HEK293 (cell line): ENCODE results near the gene CASP10.

Source experiments
- CTCF ChIA-PET: fragments of 350-600 bp; formaldehyde crosslinking; extraction: SDS; loops from one replicate; lab custom pipeline; 2021; ENCODE audit warnings: antibody characterized with exemption; lab: Yijun Ruan, JAX
- POLR2A ChIA-PET: fragments of 300-600 bp; formaldehyde crosslinking; extraction: SDS; loops from one replicate; lab custom pipeline; 2020; ENCODE audit warnings: antibody characterized with exemption, inconsistent platforms; lab: Yijun Ruan, JAX
- H3K27ac ChIP-seq: fragments of 200-500 bp; sonication (Bioruptor generic); 2 replicates; pipeline ENCODE4 v1.5.1; 2014; ENCODE audit warnings: low read depth, low read length, control low read depth, inconsistent platforms; ENCODE audit errors: extremely low read depth
- H3K36me3 ChIP-seq, 2 experiments: fragments of 200-500 bp in 1 of 2; sonication (Bioruptor generic) in 1 of 2; 1 replicate in 1 of 2; 2 replicates in 1 of 2; pipeline ENCODE4 v1.5.1; 2014 to 2017; ENCODE audit warnings: inconsistent platforms in 2 of 2, low read length in 2 of 2; ENCODE audit not compliant: control insufficient read depth in 2 of 2, insufficient read depth in 1 of 2
- H3K4me1 ChIP-seq: fragments of 200-500 bp; sonication (Bioruptor generic); 2 replicates; pipeline ENCODE4 v1.5.1; 2014; ENCODE audit warnings: mild to moderate bottlenecking, low read length, inconsistent platforms; ENCODE audit not compliant: control insufficient read depth, insufficient read depth
- H3K4me3 ChIP-seq: 2 replicates; pipeline ENCODE4 v1.5.1; 2011; ENCODE audit warnings: low read depth, mild to moderate bottlenecking, control low read depth, low read length, moderate library complexity
- H3K9me3 ChIP-seq: fragments of 200-500 bp; sonication (Bioruptor generic); 2 replicates; pipeline ENCODE4 v1.5.1; 2014; ENCODE audit warnings: low read depth, low read length, inconsistent platforms; ENCODE audit not compliant: control insufficient read depth, insufficient read depth
- GFI1B ChIP-seq: fragments of 450-650 bp; formaldehyde crosslinking; IDR thresholded peaks from 2 replicates; pipeline ENCODE4 v1.5.1; 2016; ENCODE audit warnings: missing biosample characterization, missing genetic modification characterization
- PRDM10 ChIP-seq: fragments of 450-650 bp; formaldehyde crosslinking; IDR thresholded peaks from 2 replicates; pipeline ENCODE4 v1.5.1; 2016; ENCODE audit warnings: missing biosample characterization, missing genetic modification characterization
- PRDM6 ChIP-seq: fragments of 450-650 bp; formaldehyde crosslinking; IDR thresholded peaks from 2 replicates; pipeline ENCODE4 v1.5.1; 2017; ENCODE audit warnings: missing biosample characterization, missing genetic modification characterization
- RBAK ChIP-seq: fragments of 450-650 bp; formaldehyde crosslinking; IDR thresholded peaks from 2 replicates; pipeline ENCODE4 v1.5.1; 2016; ENCODE audit warnings: missing biosample characterization, missing genetic modification characterization
- SETDB1 ChIP-seq: IDR thresholded peaks from one replicate; pipeline ENCODE4 v1.6.1; 2017; ENCODE audit warnings: mild to moderate bottlenecking, low read length, moderate library complexity, mixed read lengths; ENCODE audit not compliant: insufficient read length
- ZBTB26 ChIP-seq: fragments of 450-650 bp; formaldehyde crosslinking; optimal IDR thresholded peaks from 2 replicates; pipeline ENCODE3; 2016; ENCODE audit warnings: missing biosample characterization, mild to moderate bottlenecking, missing genetic modification characterization
- ZBTB8A ChIP-seq: fragments of 450-650 bp; formaldehyde crosslinking; IDR thresholded peaks from 2 replicates; pipeline ENCODE4 v1.5.1; 2016; ENCODE audit warnings: missing biosample characterization, missing genetic modification characterization
- ZNF140 ChIP-seq: fragments of 450-650 bp; formaldehyde crosslinking; IDR thresholded peaks from 2 replicates; pipeline ENCODE4 v1.5.1; 2016; ENCODE audit warnings: missing biosample characterization, missing genetic modification characterization
- ZNF169 ChIP-seq: fragments of 450-650 bp; formaldehyde crosslinking; IDR thresholded peaks from 2 replicates; pipeline ENCODE4 v1.5.1; 2016; ENCODE audit warnings: missing biosample characterization, missing genetic modification characterization
- ZNF221 ChIP-seq: fragments of 450-650 bp; formaldehyde crosslinking; IDR thresholded peaks from 2 replicates; pipeline ENCODE4 v1.5.1; 2017; ENCODE audit warnings: missing biosample characterization, missing genetic modification characterization, borderline replicate concordance
- ZNF274 ChIP-seq, 2 experiments: fragments of 200-500 bp in 1 of 2; fragments of 450-650 bp in 1 of 2; sonication (Bioruptor generic) in 1 of 2; formaldehyde crosslinking in 1 of 2; IDR thresholded peaks; 2 replicates each; pipeline versions ENCODE4 v1.5.1 to v1.6.1; 2014 to 2016; ENCODE audit warnings: borderline replicate concordance in 1 of 2, inconsistent platforms in 1 of 2, low read length in 1 of 2, missing biosample characterization in 1 of 2, missing genetic modification characterization in 1 of 2
- ZNF366 ChIP-seq: fragments of 450-650 bp; formaldehyde crosslinking; conservative IDR thresholded peaks from 2 replicates; pipeline ENCODE4 v1.5.1; 2016; ENCODE audit warnings: missing biosample characterization, missing genetic modification characterization
- ZNF423 ChIP-seq: fragments of 450-650 bp; formaldehyde crosslinking; IDR thresholded peaks from 2 replicates; pipeline ENCODE4 v1.5.1; 2016; ENCODE audit warnings: missing biosample characterization, missing genetic modification characterization
- ZNF449 ChIP-seq: fragments of 450-650 bp; formaldehyde crosslinking; IDR thresholded peaks from 2 replicates; pipeline ENCODE4 v1.5.1; 2017; ENCODE audit warnings: missing biosample characterization, mild to moderate bottlenecking, missing genetic modification characterization, moderate library complexity
- ZNF501 ChIP-seq: fragments of 450-650 bp; formaldehyde crosslinking; IDR thresholded peaks from 2 replicates; pipeline ENCODE4 v1.5.1; 2016; ENCODE audit warnings: missing biosample characterization, missing genetic modification characterization
- ZNF529 ChIP-seq: fragments of 450-650 bp; formaldehyde crosslinking; IDR thresholded peaks from 2 replicates; pipeline ENCODE4 v1.5.1; 2017; ENCODE audit warnings: missing genetic modification characterization, missing biosample characterization; ENCODE audit not compliant: insufficient replicate concordance
- ZNF677 ChIP-seq: fragments of 450-650 bp; IDR thresholded peaks from 2 replicates; pipeline ENCODE4 v1.5.0; 2018; ENCODE audit warnings: missing biosample characterization, mild to moderate bottlenecking, missing genetic modification characterization, moderate library complexity

Gene CASP10

GRCh38 chr2:201256082-201256481 lies 73.1 kb downstream of the CASP10 start:
- no peak overlapping the region for H3K4me3 ChIP-seq
- CTCF ChIA-PET: interaction anchor here (1.3 kb wide), 1 partner anchor 19 kb away, joined by 5 read pairs; no protein-coding TSS in a partner anchor
- H3K9me3 ChIP-seq: no peaks in the 10 kb centered on the region
- POLR2A ChIA-PET: no interaction called here
- H3K4me1 ChIP-seq: no peaks in the 10 kb centered on the region
- H3K27ac ChIP-seq: no peak overlapping the region
- TF ChIP-seq GFI1B (tag by site-specific recombination) (no peak), RBAK (no peak), ZNF140 (tag by site-specific recombination) (no peak), ZBTB26 (tag by site-specific recombination) (no peak), SETDB1 (no peak), ZNF366 (tag by site-specific recombination) (no peak), ZNF274 (IDR thresholded peaks at IDR 0.05; ENCODE audit: low read length) (no peak), ZNF274 (tag by site-specific recombination; IDR thresholded peaks at IDR 0.05; ENCODE audit: borderline replicate concordance) (no peak), ZNF501 (tag by site-specific recombination) (no peak), ZNF529 (tag by site-specific recombination) (no peak), ZNF221 (tag by site-specific recombination) (no peak), ZNF169 (tag by site-specific recombination) (no peak), ZNF423 (tag by site-specific recombination) (no peak), PRDM6 (tag by site-specific recombination) (no peak)
- H3K36me3 ChIP-seq: no peaks in the 10 kb centered on the region

- Histone ChIP-seq H3K36me3 (no peaks in the 10 kb centered on the region), H3K4me1 (peaks cover 2% of the 10 kb centered on the region; the same call in 1 of the 2 replicates), H3K4me3 (peak overlapping the region; percentile 40), H3K9me3 (no peaks in the 10 kb centered on the region), H3K27ac (peak overlapping the region; percentile 89)
- TF ChIP-seq PRDM10: 0 out of 2 replicates have a peak, but pooled peaks have one; percentile 6
- peak; percentile 52; the same call in 1 of the 2 replicates for TF ChIP-seq ZNF449 (tag by site-specific recombination)
- peak; percentile 68 for TF ChIP-seq ZBTB8A
- TF ChIP-seq ZNF677 (tag by site-specific recombination): no peak
- CTCF ChIA-PET: interaction anchor here (1.6 kb wide), 1 partner anchor 106 kb away, joined by 3 read pairs; no protein-coding TSS in a partner anchor
- POLR2A ChIA-PET: interaction anchor here (0.6 kb wide), 1 partner anchor 523 kb away, joined by 4 read pairs; the partner anchor contains the start of gene ALS2
Measured at GRCh38 chr2:201257381-201257955, 74.5 kb downstream of the CASP10 start.
